SH-SY5Y (cell line): Measurements from ENCODE around the gene PRDM16.

Source experiments
- GATA2 ChIP-seq: IDR thresholded peaks from 2 replicates; pipeline ENCODE4 v1.6.1; 2011; ENCODE audit warnings: mild to moderate bottlenecking, low read depth, low read length
- GATA3 ChIP-seq: IDR thresholded peaks from 2 replicates; pipeline ENCODE4 v1.6.1; 2011; ENCODE audit warnings: low read depth, mild to moderate bottlenecking, low read length, moderate library complexity

DNA sequence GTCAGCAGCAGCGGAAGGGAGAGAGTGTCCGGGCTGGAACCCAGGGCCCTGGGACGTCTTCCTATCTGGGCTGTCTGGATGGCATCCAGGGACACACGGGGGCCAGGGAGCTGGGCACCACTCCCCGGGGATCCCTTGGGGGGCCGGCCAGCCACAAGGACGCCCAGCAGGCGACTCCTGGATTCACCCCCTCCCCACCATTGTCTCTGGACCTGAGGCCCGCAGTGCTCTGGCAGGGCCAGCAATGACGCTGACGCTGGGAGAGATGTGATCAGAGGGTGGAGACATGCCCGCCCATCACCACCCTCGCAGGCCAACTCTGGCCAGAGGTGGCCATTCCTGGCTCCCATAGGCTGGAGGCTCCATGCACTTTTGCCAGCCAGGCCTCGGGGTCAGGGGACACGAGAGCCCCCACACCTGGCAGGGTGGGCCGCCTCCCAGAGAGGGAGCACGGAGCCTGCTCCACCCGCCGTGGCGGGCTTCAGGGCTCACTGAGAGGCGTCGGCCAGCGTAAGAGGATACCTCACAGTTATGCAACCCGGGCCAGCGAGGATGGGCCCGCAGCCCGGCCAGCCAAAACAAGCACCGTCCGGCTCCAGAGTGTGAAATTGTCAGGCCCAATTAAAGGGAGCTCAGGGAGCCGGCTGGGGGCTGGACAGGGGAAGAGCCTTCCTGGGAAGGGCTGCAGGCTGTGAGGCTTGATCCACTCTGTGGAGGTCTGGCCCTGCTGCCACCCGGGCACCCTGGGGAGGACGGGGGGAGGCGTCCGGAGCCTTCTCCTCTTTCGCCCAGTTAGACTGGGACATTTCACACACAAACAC lies 37.4 kb upstream of the PRDM16 start:
- TF ChIP-seq GATA2 (no peak), GATA3 (no peak)
